Rectal smooth muscle tissue (tissue), 1 donor: ENCODE data around the gene ANXA4.
A peak's percentile ranks its signal among the peaks of the same experiment; 100 is the strongest.
"Not testable (repeated sequence)": the region's sequence is repeated elsewhere in the genome, so short reads cannot be mapped to it uniquely, and the experiment has no call there.

Experiments
- H3K27ac ChIP-seq: one replicate; pipeline ENCODE4 v1.7.0; 2013; ENCODE audit warnings: low read depth, low read length, inconsistent platforms
- H3K27me3 ChIP-seq: one replicate; pipeline ENCODE4 v1.7.0; 2013; ENCODE audit warnings: low read length; ENCODE audit not compliant: control insufficient read depth, insufficient read depth
- H3K36me3 ChIP-seq: one replicate; pipeline ENCODE4 v1.7.0; 2013; ENCODE audit warnings: low read length; ENCODE audit not compliant: control insufficient read depth, insufficient read depth
- H3K4me1 ChIP-seq: one replicate; pipeline ENCODE4 v1.7.0; 2013; ENCODE audit warnings: low read length; ENCODE audit not compliant: control insufficient read depth, insufficient read depth
- H3K4me3 ChIP-seq: one replicate; pipeline ENCODE4 v1.7.0; 2013; ENCODE audit warnings: low read length
- H3K9ac ChIP-seq: one replicate; pipeline ENCODE4 v1.7.0; 2013; ENCODE audit warnings: low read length

ANXA4 gene

DNA sequence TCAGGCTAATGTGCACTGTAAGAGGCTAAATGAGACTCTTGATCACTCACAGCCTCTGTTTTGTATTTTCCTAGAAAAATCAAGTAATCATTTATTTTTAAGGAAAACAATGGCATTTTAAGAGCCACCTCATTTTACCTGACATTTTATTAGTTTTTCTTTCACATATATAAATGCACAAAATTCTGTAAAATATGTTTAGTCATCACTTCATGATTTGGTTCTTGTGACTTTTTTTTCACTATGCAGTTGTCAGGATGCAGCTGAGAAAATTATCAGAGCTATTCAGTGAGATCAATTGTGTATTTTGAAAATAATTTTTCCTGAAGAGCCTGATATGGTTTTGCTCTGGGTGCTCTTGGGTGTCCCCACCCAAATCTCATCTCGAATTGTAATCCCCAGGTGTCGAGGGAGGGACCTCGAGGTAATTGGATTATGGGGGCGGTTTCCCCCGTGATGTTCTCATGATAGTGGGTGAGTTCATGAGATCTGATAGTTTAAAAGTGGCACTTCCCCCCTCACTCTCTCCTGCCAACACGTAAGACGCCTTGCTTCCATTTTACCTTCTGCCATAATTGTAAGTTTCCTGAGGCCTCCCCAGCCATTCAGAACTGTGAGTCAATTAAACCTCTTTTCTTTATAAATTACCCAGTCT, 16.1 kb upstream of the ANXA4 start:
- Histone ChIP-seq H3K4me1 (no peaks in the 10 kb centered on the region), H3K4me3 (no peak overlapping the region), H3K36me3 (no peaks in the 10 kb centered on the region), H3K9ac (no peak overlapping the region), H3K27ac (no peak overlapping the region), H3K27me3 (no peaks in the 10 kb centered on the region)

GRCh38 chr2:69729266-69729665, 12.7 kb upstream of the ANXA4 start:
- no peak overlapping the region for H3K9ac ChIP-seq
- no peaks in the 10 kb centered on the region for H3K4me1 ChIP-seq
- peak overlapping the region; percentile 40 for H3K27ac ChIP-seq
- H3K36me3 ChIP-seq = no peaks in the 10 kb centered on the region
- no peaks in the 10 kb centered on the region for H3K27me3 ChIP-seq
- no peak overlapping the region for H3K4me3 ChIP-seq

GRCh38 chr2:69729781-69730180, 12.2 kb upstream of the ANXA4 start:
- Histone ChIP-seq H3K4me1 (no peaks in the 10 kb centered on the region), H3K4me3 (no peak overlapping the region), H3K36me3 (no peaks in the 10 kb centered on the region), H3K9ac (no peak overlapping the region), H3K27me3 (no peaks in the 10 kb centered on the region), H3K27ac (peak overlapping the region; percentile 40)

DNA sequence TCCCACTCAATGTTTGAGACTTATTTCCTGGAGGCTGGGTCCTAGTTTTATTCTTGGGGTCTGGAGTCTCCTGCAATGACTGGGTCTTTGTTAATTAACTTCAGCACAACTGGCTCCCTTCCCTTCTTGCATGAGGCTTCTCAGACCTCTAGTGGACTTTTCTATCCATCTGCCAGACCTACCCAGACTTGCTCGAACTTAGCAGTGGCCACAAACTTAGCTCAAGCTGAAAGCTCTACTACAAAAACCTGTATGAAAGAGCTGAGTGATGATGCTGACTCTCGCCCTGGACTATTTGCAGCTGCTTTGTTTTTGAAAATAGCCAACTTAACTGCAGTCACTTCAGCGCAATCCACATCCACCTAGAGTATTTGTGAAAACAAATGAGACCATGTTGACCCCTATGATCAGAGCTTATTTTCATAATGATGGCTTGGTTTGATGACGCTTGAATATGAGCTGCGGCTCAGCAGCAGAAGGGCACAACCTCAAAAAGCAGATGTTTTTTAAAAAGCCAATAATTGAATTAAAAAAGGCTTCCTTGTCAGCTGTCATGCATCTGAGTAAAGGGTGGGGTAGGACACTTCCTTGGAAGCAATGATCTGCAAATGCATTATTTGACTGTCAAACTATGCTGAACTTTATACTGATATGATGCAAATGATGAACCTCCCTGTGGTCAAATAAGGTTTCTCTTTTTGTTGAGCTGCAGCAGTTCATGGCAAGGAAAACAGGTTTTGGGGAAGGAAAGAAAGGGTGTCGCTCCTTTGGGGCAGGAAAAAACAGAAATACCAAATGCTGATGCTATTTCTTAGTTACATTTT, 10.6 kb upstream of the ANXA4 start:
- Histone ChIP-seq H3K27ac (no peak overlapping the region), H3K4me3 (no peak overlapping the region), H3K27me3 (no peaks in the 10 kb centered on the region), H3K9ac (no peak overlapping the region), H3K36me3 (no peaks in the 10 kb centered on the region), H3K4me1 (no peaks in the 10 kb centered on the region)

DNA sequence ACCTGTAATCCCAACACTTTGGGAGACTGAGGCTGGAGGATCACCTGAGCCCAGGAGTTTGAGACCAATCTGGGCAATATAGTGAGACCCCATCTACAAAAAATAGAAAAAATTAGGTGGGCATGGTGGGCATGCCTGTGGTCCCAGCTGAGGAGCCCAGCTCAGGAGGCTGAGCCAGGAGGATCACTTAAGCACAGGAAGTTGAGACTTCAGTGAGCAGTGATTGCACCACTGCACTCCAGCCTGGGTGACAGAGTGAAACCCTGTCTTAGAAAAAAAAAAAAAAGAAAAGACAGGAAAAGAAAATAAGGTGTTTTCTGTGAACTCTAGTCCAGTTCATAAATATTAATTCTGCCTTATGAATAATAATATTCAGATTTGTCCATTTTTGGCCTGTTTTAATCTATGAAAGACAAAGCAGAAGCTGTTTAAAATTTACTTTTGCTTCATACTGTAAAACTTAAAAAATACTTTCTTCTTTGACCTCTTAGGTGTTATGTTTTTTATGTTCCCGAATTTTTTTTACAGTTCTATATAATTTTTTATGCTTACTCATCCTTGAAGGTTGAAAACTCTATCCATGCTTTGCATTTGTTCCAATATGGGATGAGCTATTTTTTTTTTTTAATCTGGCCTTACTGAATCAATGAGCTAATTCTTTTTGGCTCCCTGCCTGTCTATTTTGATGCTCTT, 8.4 kb upstream of the ANXA4 start:
- H3K27ac ChIP-seq = no peak overlapping the region
- H3K4me3 ChIP-seq = no peak overlapping the region
- no peak overlapping the region for H3K9ac ChIP-seq
- H3K4me1 ChIP-seq = no peaks in the 10 kb centered on the region
- no peaks in the 10 kb centered on the region for H3K27me3 ChIP-seq
- H3K36me3 ChIP-seq = no peaks in the 10 kb centered on the region

- Histone ChIP-seq H3K4me3 (no peak overlapping the region), H3K36me3 (no peaks in the 10 kb centered on the region), H3K9ac (no peak overlapping the region), H3K4me1 (no peaks in the 10 kb centered on the region), H3K27me3 (no peaks in the 10 kb centered on the region), H3K27ac (no peak overlapping the region)
Observed at GRCh38 chr2:69734035-69734611, 7.8 kb upstream of the ANXA4 start.

DNA sequence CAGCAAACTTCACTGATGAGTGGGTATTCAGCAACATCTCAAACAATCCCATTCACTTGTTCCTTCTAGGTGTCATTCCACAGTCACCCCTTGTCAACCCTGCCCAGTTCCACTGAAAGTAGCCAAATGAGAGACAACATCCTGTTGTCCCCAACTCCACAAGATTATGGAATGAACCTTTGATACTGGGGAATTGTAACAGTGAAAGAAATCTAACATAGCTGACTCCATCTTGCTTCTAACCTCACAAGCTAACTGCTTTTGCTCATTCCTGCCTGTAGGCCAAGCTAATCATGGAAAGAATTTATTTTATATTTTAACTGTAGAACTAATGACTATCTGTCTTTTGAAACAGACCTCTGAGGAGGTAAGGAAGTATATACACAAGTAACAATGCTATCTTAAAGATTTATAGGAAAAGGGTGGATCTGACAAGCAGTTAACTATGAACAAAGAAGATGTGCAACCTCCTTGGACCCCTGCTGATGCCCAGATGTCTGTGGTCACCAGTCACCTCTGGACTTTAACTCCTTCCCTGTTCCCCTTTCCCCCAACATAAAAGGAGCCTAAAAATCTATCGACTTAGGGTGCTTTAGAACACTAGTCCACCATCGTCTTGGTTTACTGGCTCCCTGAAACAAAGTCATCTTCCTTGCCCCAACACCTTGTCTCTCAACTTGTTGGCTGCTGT, 6.9 kb upstream of the ANXA4 start:
- Histone ChIP-seq H3K9ac (no peak overlapping the region), H3K4me1 (no peaks in the 10 kb centered on the region), H3K4me3 (no peak overlapping the region), H3K27me3 (no peaks in the 10 kb centered on the region), H3K36me3 (no peaks in the 10 kb centered on the region), H3K27ac (no peak overlapping the region)

- no peak overlapping the region for H3K27ac ChIP-seq
- H3K4me1 ChIP-seq = no peaks in the 10 kb centered on the region
Observed at GRCh38 chr2:69735686-69736085, 6.2 kb upstream of the ANXA4 start.

GRCh38 chr2:69738149-69738548, 3.8 kb upstream of the ANXA4 start:
- not testable (repeated sequence) for H3K27me3 ChIP-seq, H3K36me3 ChIP-seq, H3K4me3 ChIP-seq, H3K9ac ChIP-seq, H3K27ac ChIP-seq, H3K4me1 ChIP-seq

More at GRCh38 chr2:69735686-69736085, 6.2 kb upstream of the ANXA4 start:
- no peak overlapping the region for H3K9ac ChIP-seq
- no peaks in the 10 kb centered on the region for H3K36me3 ChIP-seq
- no peak overlapping the region for H3K4me3 ChIP-seq
- no peaks in the 10 kb centered on the region for H3K27me3 ChIP-seq

DNA sequence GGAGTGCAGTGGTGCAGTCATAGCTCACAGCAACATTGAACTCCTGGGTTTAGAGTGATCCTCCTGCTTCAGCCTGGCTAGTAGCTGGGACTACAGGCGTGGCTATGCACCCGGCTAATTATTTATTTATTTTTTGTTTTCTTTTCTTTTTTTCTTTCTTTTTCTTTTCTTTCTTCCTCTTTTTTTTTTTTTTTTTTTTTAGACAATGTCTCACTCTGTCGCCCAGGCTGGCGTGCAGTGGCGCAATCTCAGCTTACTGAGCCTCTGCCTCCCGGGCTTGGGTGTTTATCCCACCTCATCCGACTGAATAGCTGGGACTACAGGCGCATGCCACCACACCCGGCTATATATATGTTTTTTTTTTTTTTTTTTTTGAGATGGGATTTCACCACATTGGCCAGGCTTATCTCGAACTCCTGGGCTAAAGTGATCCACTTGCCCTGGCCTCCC, 1.4 kb upstream of the ANXA4 start:
- Histone ChIP-seq H3K4me3 (peak overlapping the region; percentile 92), H3K36me3 (no peaks in the 10 kb centered on the region), H3K27ac (peak overlapping the region; percentile 92), H3K27me3 (no peaks in the 10 kb centered on the region), H3K9ac (no peak overlapping the region), H3K4me1 (peaks cover 3% of the 10 kb centered on the region)

- H3K27ac ChIP-seq = peak overlapping the region; percentile 92
- H3K9ac ChIP-seq = peak overlapping the region; percentile 80
- H3K4me1 ChIP-seq = peaks cover 3% of the 10 kb centered on the region
- no peaks in the 10 kb centered on the region for H3K27me3 ChIP-seq
- peak overlapping the region; percentile 92 for H3K4me3 ChIP-seq
- no peaks in the 10 kb centered on the region for H3K36me3 ChIP-seq
Observed at GRCh38 chr2:69741229-69741574, 732 bp upstream of the ANXA4 start.
